Cardiac fibroblast (primary cell): ENCODE measurements around the gene PYCR2.

Experiments used
- DNase-seq, 2 donors: peaks; one replicate each; pipeline versions ENCODE4 v3.0.0 to v3.0.0-alpha.2; 2010; ENCODE audit warnings: low read depth in 2 of 2
- H3K4me3 ChIP-seq, 2 donors: replicated peaks in 1 of 2; 1 replicate in 1 of 2; 2 replicates in 1 of 2; pipeline ENCODE4 v1.5.1; 2011; ENCODE audit warnings: low read depth in 2 of 2, low read length in 2 of 2, mild to moderate bottlenecking in 2 of 2, moderate library complexity in 1 of 2
- TF ChIP-seq, protein P1 (sequence below): IDR thresholded peaks from one replicate; pipeline ENCODE4 v1.5.1; 2011; ENCODE audit warnings: low read depth, mild to moderate bottlenecking, low read length, inconsistent platforms

The PYCR2 gene

DNA sequence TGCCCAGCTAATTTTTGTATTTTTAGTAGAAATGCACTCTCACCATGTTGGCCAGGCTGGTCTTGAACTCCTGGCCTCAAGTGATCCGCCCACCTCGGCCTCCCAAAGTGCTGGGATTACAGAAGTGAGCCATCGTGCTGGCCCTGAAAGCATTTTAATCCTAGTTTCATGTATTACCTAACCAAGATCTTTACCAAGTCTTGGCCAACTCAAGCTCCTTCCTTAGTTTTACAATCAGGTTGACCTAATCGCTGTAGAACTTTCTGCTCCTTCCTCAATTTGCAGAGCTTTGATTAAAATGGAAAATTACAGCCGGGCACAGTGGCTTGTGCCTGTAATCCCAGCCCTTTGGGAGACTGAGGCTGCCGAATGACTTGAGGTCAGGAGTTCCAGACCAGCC is 38.7 kb downstream of the PYCR2 start:
- H3K4me3 ChIP-seq = no peak overlapping the region
- DNase-seq = no peak
- TF ChIP-seq, protein P1, sequence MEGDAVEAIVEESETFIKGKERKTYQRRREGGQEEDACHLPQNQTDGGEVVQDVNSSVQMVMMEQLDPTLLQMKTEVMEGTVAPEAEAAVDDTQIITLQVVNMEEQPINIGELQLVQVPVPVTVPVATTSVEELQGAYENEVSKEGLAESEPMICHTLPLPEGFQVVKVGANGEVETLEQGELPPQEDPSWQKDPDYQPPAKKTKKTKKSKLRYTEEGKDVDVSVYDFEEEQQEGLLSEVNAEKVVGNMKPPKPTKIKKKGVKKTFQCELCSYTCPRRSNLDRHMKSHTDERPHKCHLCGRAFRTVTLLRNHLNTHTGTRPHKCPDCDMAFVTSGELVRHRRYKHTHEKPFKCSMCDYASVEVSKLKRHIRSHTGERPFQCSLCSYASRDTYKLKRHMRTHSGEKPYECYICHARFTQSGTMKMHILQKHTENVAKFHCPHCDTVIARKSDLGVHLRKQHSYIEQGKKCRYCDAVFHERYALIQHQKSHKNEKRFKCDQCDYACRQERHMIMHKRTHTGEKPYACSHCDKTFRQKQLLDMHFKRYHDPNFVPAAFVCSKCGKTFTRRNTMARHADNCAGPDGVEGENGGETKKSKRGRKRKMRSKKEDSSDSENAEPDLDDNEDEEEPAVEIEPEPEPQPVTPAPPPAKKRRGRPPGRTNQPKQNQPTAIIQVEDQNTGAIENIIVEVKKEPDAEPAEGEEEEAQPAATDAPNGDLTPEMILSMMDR = no peak

DNA sequence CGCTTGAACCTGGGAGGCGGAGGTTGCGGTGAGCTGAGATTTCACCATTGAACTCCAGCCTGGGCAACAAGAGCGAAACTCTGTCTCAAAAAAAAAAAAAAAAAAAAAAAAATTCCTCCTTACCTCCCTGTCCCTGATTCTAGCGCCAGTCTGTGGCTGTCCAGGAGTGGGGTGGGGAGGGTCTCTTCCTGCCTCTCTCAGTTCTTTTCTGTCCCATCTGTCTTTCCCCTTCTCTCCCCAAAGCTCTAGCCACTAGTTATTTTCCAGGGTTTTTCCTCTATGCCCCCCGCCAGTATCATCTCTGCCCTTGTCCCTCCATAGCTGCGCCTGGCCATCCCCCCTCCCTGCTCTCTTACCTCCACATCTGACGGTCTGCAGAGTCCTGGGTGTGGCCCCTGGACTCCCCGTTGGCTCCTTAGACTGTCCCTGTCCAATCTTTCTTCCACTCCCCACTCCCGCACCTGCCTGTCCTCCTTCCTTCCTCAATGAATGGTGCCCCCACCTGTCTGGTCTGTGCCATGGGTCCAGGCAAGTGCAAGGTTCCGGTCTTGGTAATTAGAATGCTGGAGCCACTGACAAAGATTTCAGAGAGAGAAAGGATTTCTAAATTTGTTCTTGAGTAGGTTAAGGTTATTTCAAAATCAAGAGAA is 40.3 kb downstream of the PYCR2 start:
- TF ChIP-seq, protein P1 = no peak
- DNase-seq = no peak
- no peak overlapping the region for H3K4me3 ChIP-seq

DNA sequence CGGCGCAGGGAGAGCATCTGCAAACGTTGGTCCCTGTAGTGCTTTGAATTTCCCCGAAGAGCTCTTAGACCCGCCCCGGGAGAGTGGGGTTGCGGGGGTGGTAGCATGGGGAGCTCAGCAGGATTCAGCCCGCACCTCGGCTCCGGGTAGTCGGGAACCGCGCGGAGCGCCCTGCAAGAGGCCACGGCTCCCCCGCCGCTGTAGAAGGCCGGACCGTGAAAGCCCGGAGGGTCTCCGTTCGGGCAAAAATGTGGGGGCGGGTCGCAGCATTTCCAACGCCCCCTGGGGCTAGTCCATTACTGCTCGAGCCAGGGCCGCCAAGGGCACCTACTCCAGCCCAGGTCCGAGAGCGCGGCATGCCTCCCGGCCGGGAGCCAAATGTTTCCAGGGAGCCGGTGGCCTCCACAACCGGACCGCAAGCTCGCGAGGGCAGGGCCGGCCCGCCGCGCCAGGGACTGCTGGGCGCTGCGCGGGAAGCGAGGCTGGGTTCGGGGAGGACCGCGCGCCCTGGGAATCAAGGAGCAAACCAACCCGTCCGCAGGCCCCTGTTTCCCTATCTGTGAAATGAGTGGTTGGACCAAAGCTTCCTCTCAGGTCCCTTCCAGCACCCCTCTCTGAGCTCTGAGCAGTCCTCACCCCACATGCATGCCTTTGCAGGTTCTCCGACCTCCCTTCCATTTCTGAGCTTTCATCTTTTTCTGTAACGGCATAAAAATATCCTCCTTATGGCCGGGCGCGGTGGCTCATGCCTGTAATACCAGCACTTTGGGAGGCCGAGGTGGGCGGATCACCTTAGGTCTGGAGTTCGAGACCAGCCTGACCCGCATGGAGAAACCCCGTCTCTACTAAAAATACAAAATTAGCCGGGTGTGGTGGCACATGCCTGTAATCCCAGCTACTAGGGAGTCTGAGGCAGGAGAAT is 41.1 kb downstream of the PYCR2 start:
- peak; percentile 54 to 55 for DNase-seq
- TF ChIP-seq, protein P1 = no peak
- H3K4me3 ChIP-seq = peak overlapping the region; percentile 99

DNA sequence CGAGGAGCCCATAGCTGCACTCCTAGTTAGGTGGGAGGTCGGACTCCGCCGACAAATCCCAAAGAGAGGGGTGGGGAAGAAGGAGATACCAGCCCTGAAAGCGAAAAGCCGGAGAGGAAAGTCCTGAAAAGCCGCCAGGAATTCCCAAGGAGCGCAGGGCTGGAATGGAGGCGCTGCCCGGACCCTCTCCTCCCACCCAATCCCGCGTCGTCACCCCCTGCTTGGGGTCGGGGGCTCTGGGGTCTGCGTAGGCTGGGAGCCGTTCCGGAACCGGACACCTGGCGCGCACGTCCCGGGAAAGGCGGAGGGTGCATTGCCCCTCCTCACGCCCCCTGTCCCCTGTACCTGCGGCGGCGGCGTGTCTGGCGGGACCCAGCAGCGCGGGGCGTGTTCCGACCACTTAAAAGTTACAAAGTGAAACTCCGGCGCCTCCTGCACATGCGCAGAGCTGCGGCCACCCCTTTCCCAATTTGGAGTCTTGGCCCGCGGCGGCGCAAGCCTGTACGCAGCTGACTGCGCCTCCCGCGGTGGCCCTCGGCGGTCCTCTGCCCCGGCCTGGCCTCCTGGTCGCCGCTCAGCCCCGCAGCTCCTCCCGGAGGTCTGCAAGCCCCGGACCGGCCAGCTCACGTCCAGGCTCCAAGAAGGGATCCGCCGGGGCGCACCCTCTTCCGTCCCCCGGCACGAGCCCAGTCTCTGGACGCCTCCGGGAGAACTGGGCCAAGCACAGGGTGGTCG is 41.9 kb downstream of the PYCR2 start, which contains the start of gene TMEM63A:
TSS of gene TMEM63A (minus strand) at position 422 of the 735 bp plus-strand sequence. CDS start 4,800 bp downstream, outside the sequence.
- TF ChIP-seq, protein P1 = peak; percentile 28
- peak within 1 kb of the TSS; percentile 99 for H3K4me3 ChIP-seq
- DNase-seq = peak; percentile 85 to 90

DNA sequence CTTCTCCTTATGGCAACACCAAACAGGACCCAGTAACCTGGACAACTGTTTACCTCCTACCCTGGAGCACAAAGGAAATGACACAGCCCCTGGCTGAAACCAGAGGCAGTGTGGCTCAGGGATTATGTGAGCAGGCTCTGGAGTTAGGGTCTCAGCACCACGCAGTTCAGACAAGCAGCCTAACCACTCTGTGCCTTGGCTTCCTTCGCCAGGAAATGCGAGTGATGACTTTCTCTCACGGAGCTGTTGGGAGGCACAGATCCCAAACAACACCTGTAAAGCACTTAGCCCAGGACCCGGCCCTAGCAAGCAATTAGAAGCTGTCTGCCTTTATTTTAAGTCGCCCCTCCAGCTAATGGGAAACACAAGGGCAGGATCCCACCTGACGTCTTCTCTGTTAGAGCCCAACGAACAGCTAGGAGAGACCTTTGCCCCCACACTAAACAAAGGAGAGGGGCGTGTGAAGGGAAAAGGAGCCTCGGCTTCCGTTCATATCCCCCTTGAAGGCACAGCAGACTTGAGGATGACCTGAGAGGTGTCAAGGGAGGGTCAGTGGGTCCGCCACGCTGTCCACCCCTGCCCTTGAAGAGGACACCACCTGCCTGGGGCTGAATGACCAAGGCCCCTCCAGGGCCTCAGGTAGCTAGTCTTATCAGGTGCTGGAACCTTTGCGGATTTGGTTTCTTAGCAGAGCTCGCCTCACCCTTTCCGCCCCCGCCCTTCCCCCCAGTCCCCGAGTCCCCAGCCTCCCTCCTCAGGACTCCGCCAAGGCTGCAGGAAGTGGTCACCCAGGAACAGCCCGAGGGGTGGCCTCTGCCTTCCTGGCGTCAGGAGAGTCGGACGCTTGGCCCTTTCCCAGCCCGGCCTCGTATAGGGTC is 42.7 kb downstream of the PYCR2 start:
- peak; percentile 25 to 49 for DNase-seq
- H3K4me3 ChIP-seq = peak overlapping the region; percentile 99
- TF ChIP-seq, protein P1 = no peak

DNA sequence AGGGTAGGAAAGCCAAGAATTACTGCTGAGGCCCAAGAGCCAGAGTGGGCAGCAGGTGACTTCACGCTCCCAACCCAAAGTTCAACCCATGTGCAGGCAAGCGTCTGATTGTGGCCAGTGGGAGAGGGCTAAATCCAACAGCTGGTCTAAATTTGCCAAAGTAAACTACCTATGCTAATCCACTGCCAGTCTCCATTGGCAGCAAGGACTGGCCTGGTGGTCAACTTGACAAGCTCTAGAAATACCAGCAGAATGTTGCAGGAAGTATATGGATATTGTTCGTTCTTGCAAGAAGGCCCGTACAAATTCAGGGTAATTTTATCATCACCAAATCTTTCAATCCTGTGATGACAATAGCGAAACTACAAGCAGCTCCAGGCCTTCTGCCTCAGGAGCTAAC is 43.4 kb downstream of the PYCR2 start:
- no peak for DNase-seq
- peak overlapping the region in 1 of 2 donors; percentile 99 for H3K4me3 ChIP-seq
- TF ChIP-seq, protein P1 = no peak
